Right ventricle myocardium inferior (tissue), 1 donor: ENCODE data around the gene SMURF1. TPM values are rescaled to one million over a fixed set of nuclear protein-coding genes. Genes with fewer than 3 reads are reported as not detected.

Experiments
- ATAC-seq: fragments of 200-7000 bp; cut with Tn5 transposase; one replicate; pipeline ENCODE4 v1.9.1; 2020; ENCODE audit warnings: mild to moderate bottlenecking, moderate library complexity
- DNase-seq: peaks from one replicate; pipeline ENCODE4 v3.0.0; 2021; ENCODE audit errors: missing footprints
- intact Hi-C: fragments of 100-400 bp; cut with DNase I; formaldehyde crosslinking; loops from one replicate; pipeline ENCODE4 v1.11.0; 2022
- total RNA-seq: library from RNA; stranded (reverse); fragmentation: NEBNext Ultra II Directional; extraction: Animal tissue kit (Norgen Biotek cat#: 25700); gene quantifications from one replicate; pipeline ENCODE4 v1.2.1, GENCODE V29; 2021
- donor health status: DM: no; HTN: yes; CAD: no; lungs with severe emphysema.

The SMURF1 gene
- total RNA-seq, 1 donor from 2014 or later = 9.6 TPM

DNA sequence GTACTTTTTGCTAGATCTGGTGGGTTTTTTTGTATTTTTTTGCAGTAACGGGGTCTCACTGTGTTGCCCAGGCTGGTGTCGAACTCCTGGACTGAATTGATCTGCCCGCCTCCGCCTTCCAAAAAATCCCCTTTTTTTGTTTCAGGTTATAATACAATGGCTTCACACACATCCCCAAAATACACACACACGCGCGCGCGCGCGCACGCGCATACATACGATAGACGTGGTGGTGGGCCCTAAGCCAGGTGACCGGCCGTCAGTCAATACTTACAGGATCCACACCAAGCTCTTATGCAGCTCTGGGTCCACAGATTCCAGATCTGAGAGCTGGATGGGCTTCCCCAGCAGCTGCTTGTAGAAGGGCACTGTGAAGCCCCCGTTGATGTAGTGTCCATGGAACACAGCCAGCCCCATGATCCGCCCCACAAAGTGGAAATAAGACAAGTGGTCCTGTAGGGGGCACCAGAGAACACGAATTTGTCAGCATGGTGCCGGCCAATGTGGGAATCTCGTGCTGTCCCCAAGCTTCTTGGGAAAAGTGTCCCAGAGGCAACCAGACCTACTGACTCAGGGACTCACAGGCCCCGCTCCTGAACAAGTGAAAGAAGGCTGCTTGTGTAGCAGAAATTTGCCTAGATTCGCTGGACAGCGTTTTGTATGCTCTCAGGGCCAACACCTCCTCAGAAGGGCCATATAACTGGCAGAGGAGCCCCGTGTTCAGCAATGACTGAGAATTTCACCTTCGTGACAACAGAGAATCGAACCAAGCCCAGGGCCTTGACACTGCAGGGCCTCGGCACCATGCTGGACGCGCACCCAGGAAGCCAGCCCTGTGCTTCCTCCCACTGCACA, 103.6 kb downstream of the SMURF1 start:
- peak; percentile 85 for ATAC-seq
- intact Hi-C loops = loop anchor here (1.0 to 5.0 kb wide), 2 partner anchors 102 to 273 kb away; partner anchors contain the start of gene SMURF1
- DNase-seq = peak; percentile 81

DNA sequence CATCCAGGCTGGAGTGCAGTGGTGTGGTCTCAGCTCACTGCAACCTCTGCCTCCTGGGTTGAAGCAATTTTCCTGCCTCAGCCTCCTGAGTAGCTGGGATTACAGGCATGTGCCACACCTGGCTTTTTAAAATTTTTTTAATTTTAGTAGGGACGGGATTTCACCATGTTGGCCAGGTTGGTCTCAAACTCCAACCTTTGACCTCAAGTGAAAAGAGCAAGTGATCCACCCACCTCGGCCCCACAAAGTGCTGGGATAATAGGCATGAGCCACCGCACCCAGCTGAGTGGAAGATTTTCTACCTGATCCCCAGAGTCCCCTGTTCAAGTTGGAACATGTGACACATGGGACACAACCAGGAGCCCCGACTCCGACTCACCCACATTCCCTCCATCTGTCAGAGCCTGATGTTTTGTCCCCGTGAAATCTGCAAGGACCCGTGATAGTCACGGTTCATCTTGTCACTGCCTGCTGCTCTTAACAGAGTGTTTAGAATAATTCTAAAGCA, 104.5 kb downstream of the SMURF1 start:
- DNase-seq (no peak), ATAC-seq (no peak)
- intact Hi-C loops = no loop called here

DNA sequence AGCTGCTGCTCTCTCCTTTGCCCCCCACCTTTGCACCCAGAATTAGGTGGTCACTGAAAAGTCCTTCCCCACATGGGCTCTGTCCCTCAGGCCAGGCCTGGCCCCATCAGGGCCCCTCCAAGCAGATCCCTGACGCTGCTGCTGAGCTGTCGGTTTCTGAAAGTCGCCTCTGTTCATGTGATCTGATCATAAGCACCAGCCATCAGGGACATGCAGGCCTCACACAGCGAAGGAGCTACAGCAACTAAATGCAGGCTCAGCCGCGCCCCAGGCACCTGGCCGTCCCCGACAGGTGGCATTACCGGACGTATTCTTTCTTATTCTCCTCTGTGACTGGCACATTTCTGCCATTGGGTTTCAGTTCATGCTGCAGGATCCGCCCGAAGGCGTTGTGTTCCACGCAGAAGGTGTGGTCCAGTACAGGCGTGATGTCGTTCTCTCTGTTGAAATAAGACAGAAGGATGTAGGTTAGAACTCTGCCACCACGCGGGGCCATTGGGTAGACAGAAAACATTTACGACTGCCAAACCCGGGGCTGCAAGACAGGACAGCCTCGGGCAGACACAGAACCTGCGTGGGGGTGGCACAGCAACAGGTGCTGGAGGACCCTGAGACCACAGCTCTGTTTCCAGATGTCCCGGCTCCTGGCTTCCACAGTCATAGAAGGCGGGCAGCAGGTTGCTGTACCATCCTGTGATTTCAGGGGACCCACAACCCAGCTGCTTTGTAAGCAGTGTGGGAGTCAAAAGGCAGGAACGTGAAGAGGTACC, 105.6 kb downstream of the SMURF1 start:
- DNase-seq (no peak), ATAC-seq (no peak)
- intact Hi-C loops = no loop called here

DNA sequence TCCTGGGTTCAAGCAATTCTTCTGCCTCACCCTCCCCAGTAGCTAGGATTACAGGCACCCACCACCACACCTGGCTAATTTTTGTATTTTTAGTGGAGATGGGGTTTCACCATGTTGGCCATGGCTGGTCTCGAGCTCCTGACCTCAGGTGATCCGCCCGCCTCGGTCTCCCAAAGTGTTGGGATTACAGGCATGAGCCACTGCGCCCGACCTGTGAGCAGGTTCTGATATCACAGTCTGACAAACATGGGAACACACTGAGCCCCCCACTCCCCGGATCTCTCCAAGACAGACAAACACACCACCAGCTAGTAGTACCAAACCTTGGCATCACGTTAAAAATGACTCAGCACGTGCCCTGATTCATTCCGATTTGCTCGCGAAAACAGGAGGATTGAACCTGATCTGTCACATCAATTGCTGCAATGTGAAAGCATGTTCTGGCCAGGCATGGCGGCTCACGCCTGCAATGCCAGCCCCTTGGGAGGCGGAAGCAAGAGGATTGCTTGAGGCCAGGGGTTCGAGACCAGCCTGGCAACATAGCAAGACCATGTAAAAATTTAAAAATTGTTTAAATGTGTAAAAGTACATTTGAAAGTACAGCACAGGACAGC, 106.5 kb downstream of the SMURF1 start:
- no peak for DNase-seq
- intact Hi-C loops = no loop called here
- ATAC-seq = no peak

DNA sequence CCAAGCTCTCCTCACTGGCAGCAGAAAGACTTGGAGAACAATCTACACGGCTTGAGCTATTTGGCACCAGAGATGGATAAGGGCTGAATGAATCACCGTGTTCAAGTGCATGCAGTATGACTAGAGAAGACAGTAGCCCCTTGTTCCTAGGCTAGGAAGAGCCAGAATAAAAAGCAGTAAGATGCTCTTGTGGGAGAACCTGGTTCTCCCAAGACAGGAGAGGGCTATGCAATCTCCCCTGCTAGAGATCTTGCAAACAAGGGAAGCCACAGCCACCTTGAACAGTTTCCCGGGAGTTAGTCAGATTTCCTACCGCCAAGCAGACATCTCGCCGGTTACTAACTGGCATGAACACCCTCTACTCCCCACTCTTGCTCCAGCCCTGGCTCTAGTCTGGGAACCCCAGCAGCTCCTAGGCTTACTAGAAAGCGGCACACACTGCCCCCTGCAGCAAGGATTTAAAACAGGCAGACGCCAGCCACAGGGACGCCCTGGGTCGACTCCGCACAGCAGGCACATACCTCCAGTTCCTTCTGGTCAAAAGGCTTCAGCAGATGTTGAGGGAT, 107.3 kb downstream of the SMURF1 start:
- peak; percentile 39 for ATAC-seq
- no peak for DNase-seq

DNA sequence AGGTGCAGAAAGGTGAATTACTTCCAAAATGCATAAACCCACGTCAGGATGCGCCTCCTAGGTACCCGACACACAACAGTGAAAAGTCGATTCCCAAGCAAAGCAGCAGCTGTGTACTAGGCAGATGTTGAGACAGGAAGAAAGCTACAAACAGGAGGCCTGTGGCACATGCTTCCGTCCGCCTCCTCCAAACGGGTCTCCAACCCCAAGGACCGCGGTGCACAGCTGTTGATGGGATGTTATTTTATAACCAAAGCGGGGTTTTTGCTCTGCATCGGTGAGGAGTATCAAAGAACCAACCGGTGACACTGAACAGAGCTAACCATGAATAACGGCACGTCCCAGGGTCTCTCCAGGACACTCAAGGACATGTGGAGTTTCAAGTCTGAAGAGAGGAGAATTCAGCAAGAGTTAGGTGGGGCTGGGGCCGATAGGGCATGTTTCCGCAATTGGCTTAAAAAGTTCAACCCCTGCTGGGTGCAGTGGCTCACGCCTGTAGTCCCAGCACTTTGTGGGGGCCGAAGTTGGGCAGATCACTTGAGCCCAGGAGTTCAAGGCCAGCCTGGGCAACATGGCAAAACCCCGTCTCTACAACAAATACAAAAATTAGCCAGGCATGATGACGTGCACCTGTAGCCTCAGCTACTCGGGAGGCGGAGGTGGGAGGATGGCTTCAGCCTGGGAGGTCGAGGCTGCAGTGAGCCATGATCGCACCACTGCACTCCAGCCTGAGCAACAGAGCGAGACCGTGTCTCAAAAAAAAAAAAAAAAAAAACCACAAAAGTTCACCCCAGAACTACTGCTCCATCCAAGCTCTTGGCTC, 108.0 kb downstream of the SMURF1 start:
- ATAC-seq (no peak), DNase-seq (no peak)
- intact Hi-C loops = no loop called here

More for the DNA sequence above, 107.3 kb downstream of the SMURF1 start:
- intact Hi-C loops = no loop called here

DNA sequence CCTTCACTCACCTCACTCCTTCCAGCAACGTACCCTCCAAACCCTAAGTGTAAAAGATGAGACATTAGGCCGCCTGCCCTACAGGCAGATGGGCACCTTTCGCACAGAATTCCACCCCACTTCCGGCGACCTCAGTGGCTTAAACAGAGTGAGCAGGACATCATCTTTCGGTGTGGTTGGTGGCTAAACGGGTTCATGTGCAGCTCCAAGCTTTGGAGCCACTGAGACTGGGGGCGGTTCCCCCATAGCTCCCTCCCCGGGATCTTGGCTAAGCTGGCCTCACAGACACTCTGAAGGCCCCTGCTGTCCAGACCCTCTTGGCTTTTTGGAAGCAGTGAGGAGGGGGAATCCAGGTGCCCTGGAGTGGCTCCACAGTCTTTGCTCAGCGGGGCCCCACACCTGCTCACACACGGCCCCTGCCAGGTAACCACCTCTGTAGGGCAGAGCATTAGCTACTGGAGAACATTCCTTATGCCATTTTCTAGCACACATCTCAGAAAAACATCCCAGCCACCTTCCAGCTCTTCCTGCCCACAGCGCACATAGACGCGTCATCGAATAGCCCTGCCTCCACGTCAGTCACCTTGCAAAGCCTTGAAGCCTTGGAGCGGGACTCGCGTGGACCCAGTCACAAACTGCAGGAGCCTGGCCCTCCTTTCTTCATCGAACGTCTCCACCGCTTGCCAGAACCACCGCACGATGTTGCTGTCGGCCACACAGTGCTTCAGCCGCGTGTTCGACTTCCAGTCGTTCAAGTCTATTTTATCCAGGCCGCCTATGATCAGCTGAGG, 108.8 kb downstream of the SMURF1 start:
- ATAC-seq = no peak
- intact Hi-C loops = no loop called here
- no peak for DNase-seq

DNA sequence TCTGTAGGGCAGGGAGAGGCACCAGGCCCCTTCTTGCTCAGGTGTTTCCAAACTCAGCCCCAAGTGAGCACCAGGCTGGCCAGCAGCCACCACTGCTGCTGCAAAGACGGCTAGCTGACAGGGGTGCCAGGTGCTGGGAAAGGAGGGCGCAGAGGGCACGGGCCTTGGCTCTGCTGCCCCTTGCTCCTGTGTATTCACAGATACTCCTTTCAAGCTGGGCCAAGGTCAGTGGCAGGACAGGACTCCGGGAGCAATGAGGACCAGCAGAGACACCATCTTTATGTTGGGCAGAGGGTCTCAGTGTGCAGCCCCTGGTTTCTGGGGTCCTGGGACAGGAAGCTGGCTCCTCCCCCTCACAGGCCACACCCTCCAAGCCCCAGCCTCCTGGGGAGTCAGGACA, 110.1 kb downstream of the SMURF1 start:
- ATAC-seq = no peak
- intact Hi-C loops = no loop called here
- no peak for DNase-seq

DNA sequence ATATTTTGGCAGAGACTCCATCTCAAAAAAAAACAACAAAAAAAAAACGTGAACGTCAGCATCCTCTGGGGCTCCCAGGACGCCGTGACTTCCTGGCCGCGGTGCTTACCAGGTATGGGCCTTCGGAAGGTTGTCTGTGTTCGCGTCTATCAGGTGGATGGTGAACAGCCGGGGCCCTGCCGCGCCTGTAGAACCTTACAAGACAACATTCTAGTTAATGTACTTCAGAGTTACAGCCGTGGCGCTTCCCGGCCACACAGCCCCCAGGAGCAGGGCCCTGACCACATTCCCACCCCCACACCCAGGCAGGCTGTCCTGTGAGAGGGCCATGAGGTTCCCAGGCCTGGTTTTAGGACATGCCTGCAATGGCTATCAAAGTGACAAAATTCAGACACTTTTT, 111.0 kb downstream of the SMURF1 start:
- intact Hi-C loops = no loop called here
- ATAC-seq (no peak), DNase-seq (no peak)

DNA sequence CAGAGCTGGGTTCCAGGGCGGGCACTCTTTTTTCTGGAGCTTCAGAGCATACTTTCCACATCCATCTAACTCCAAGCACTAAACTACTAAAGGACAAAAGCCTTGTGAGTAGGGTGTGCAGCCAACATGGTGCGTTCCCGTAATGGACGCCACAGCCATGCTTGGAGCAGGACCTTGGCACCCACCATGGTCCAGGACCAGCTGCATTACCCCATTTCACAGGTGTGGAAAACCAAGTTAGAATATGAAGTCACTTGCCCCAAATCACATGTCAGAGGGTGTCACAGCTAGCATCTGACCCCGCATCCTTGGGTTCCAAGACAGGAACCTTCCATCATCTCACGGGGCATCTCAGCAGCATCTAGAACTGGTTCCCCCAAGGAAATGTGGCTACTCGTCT, 112.4 kb downstream of the SMURF1 start:
- DNase-seq (no peak), ATAC-seq (no peak)
- intact Hi-C loops = no loop called here

DNA sequence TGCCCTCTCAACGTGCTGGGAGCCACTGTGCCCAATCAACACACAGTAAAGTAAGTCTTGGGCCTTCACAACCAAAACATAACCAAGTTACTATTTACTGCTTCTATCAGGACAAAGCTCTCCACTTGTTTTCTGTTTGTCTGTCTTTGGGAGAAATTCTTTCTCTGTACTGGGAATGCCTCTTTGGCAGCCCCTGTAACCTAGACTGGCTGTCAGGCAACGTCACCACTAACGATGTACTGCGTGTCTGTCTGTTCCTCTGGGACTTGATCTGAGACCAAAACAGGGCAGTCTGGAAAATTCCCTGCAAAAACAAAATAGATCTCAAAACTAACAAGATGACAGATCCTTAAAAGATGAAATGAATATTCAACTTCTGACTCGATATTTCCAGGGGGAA, 113.0 kb downstream of the SMURF1 start:
- ATAC-seq (peak; percentile 81), DNase-seq (no peak)
- intact Hi-C loops = no loop called here

DNA sequence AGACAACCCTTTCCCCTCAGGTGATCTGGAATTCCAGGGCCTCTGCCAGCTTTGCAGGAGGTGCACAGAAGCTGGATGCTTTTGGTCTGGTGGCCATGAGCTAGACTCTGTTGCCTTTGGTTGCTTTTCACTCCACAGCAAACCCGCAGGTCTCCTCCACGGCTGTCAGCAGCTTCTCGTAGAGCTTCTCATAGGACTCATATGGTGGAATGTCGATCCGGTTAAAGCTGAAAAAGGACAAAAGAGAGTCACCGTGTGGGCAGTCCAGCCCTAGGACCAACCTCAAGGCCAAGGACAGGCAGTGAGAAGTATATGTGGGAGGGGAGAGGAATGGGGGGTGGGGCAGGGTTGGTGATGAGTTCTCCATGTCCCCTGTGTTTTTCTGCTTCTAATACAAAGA, 113.5 kb downstream of the SMURF1 start:
- peak; percentile 18 for ATAC-seq
- intact Hi-C loops = no loop called here
- no peak for DNase-seq

DNA sequence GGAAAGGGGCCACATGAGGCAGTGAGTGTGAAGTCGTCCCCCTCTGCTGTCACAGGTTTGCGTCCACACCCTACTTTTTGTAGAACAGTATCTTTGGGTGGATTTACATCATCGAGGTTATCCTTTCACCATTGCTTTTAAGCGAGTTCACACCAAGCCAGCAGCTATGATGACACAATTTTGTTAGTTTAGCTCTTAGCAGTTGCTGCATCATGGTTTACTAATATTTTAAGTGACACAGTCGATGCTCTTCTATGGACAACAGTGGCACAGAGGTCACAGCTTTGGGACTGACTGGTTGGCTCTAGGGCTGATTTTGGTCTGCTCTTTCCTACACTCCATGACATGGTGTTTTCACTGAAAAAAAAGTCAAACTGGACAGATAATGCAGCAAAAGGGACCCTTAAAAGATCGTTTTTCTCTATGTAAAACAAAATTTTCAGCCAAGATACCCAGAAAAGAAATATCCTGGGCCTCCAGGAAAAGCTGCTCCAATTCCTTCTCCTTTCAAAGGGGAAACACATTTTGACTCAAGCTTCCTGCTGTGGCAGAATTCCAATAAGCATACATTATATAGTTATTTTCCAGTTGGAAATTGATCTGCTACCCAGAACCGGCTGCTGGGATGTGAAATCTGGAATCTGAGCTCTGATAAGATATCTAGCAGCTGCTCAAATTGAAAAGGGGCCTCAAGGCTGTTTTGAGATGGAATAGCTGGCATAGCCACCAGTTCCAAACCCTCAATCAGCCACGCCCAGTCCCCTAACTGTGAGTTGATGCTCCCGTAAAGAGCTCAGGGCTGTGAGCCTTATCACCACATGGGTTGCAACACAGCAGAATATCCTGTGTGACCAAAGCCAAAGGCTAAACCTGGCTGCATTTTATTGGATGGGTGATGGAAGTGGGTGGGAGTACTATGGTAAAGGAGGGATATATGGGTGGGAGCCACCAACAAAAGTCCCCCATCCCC, 114.2 kb downstream of the SMURF1 start:
- intact Hi-C loops = no loop called here
- no peak for DNase-seq
- no peak for ATAC-seq

DNA sequence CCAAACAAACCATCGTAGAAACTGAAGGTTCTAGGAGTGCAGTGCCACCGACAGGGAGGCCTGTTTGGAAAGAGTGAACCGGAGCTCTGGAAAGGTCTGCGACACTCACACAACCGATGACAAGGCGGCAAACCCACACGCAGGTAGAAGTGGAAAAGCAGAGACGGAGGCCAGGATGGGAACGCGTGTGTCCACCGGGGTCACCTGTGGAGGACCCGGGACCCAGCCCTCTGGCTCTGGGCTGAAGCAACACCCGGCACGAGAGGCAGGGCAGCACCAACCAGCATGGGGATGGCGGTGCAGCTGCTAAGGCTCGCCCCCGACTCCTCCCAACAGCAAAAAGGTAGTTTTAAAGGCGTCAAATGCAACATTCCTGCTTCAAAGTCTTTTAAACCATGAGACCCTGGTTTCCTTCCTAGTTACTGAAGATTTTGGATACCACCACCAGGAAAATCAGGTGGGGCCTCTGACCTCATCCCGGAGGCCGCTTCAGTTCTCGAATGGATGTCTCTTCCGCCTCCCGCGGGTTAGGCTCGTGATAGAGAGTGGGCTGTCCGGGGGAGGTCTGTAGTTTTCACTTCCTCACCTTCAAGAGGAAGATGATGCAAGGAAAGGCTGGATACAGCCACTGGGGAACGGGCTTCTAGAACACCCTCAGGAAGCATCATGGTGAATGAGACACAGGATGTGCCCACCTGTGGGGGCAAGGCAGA, 115.5 kb downstream of the SMURF1 start:
- intact Hi-C loops = no loop called here
- ATAC-seq (no peak), DNase-seq (no peak)

DNA sequence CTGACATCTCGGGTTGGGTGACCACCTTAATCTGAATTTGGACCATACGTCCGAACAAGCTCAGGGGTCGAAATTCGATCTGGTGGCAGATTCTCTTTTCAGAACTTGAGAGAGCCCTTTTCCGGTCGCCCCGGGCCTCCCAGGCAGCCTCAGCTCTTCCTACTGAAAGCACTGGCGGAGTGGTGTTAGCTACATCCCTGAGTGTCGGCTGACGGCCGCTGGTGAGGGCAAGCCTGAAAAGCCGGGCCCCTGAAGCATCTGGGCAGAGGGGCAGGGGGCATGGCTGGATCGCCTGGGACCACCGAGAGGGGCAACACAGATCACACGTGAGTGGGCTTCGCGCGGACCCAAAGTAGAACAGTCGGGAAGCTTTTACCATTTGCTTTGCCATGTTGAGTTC, 116.1 kb downstream of the SMURF1 start:
- ATAC-seq (no peak), DNase-seq (no peak)
- intact Hi-C loops = no loop called here

DNA sequence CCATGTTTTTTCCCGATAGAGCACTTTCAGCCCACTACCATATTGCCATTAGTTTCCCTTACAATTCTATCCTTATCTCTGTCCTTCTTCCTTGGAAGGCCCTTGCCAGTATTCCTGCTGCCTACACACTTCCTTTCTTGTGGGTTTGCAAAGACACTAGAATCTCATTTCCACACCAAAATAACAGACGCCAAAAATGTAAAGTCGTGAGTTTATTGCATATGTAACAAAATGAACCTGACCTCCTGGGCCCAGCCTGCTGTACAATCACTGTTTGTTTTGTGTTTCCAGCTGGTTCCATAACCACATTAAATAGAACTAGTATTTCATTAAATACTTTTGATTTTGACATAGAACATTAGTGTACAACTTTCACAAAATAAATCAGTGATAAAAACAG, 116.7 kb downstream of the SMURF1 start:
- intact Hi-C loops = no loop called here
- no peak for DNase-seq
- ATAC-seq = no peak
